ENCODE measurements around the gene ACTRT2.

ACTRT2 gene

GRCh38 chr1:3053366-3053980 lies 32.2 kb downstream of the ACTRT2 start:
- DNase-seq (ENCODE audit: low read depth, low spot score), result no peak

GRCh38 chr1:3053986-3054385 lies 32.7 kb downstream of the ACTRT2 start:
- no peak for DNase-seq (ENCODE audit: low read depth, low spot score)

GRCh38 chr1:3054474-3054873 lies 33.2 kb downstream of the ACTRT2 start:
- DNase-seq (ENCODE audit: low read depth, low spot score), result no peak

- no peak for DNase-seq (ENCODE audit: low read depth, low spot score)
These were observed 33.8 kb downstream of the ACTRT2 start for GRCh38 chr1:3055051-3055450.

DNA sequence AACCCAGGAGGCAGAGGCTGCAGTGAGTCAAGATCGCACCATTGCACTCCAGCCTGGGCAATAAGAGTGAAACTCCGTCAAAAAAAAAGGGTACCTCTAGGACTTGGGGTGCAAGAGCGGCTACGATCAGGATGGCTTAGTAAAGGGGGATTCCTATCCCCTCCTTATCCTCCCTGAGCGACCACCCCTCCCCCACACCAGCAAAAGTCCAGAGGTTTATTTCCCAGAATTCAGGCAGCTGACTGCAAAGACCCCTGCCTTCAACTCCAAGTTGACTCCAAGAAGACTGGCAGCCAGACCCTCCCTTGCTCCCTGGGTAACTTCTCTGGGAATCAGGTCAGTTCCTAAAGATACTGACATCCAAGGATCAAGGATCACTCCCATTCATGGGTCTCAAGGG lies 35.4 kb downstream of the ACTRT2 start:
- no peak for DNase-seq (ENCODE audit: low read depth, low spot score)

DNA sequence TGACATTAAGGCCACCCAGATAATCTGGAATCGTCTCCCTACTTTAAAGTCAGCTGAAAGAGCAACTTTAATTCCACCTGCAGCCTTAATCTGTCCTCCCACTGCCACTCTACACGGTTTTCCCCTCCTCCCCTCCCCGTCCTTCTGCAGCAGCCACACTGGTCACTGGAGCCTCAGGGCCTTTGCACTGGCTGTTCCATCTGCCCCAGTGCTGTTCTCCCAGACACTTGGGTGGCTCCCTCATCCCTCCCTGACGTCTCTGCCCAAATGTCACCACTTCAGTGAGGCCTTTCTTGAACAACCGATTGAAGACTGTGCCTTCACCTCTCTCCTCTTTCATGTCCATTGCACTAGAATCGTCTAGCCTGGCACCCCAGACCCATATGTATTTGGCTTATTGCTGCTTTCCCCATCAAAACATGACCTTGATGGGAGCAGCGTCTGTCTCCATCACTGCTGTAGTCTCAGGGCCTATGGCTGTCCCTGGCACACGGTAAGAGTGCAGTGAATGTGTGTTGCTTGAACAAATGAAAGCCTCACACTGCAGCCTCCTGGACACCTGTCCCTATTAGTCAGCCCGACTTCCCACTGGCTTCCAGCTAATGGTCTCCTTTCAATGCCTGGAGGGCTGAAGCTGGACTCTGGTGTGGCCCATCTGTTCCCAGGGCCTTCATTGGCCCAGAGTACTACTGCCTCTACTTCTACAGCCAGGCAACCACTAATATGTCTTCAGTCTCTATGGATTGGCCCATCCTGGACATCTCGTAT lies 37.2 kb downstream of the ACTRT2 start:
- DNase-seq (ENCODE audit: low read depth, low spot score), result no peak

DNA sequence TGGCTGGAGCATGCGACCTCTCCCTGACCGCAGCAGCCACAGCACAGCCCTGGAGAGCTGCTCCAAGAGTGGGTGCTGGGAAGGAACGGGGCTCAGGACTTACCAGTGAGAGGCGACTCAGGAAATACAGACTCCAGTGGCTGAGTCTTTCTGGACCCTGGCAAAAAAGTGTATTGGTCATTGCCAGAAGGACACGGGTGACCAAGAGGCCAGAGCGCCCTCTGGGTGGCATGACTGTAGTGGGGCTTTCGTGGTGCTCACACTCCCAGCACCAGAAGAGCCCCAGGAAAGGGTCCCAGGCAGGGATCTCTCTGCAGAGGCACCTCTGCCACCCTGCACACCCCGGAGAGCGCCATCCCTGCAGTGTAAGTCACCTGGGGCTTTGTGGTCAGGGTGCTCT lies 38.9 kb downstream of the ACTRT2 start:
- no peak for DNase-seq (ENCODE audit: low read depth, low spot score)

GRCh38 chr1:3060601-3061551 lies 39.6 kb downstream of the ACTRT2 start:
- no peak for DNase-seq (ENCODE audit: low read depth, low spot score)

- no peak for DNase-seq (ENCODE audit: low read depth, low spot score)
These were observed 40.3 kb downstream of the ACTRT2 start for GRCh38 chr1:3061566-3061965.

GRCh38 chr1:3061981-3062615 lies 40.8 kb downstream of the ACTRT2 start:
- no peak for DNase-seq (ENCODE audit: low read depth, low spot score)

DNA sequence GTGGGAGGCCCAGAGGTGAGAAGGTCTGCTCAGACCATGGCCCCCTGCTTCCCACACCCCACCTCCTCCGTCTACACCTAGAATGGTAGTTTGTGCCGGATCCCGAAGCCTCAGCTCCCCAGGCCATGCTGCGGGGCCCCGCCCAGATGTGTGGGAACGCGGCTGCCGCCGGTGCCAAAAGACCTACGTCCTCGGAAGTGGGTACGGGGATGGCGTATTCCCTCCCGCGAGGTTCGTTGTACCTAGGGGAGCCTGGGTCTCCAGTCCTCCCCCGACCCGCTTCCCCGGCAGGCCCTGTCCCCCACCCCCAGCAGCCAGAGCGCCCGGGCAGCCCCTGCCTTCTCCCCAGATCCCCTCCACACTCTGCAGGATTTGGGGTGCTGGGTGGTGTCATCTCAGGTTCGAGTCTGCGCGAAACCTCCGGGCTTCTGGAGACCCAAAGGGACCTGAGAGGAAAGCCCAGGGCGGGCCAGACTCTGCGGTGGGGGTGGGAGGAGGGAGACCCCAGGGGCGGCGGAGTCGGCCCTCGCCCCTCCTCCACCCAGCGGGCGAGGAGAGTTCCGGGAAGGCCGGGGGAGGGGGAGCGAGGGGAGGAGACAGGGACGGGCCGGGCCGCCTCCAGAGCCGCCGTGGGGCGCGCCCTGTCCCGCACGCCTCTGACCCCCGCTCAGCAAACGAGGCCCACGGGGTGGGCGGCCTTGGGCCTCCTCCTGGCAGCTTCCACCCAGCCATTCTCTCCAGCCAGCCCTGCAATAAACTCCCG lies 41.5 kb downstream of the ACTRT2 start:
- no peak for DNase-seq (ENCODE audit: low read depth, low spot score)

GRCh38 chr1:3063379-3064295 lies 42.4 kb downstream of the ACTRT2 start:
- DNase-seq (ENCODE audit: low read depth, low spot score), result no peak

GRCh38 chr1:3064296-3064850 lies 43.1 kb downstream of the ACTRT2 start:
- DNase-seq (ENCODE audit: low read depth, low spot score), result no peak

- DNase-seq (ENCODE audit: low read depth, low spot score), result no peak
These were observed 43.6 kb downstream of the ACTRT2 start for GRCh38 chr1:3064901-3065300.

- no peak for DNase-seq (ENCODE audit: low read depth, low spot score)
These were observed 44.1 kb downstream of the ACTRT2 start for GRCh38 chr1:3065396-3065795.

DNA sequence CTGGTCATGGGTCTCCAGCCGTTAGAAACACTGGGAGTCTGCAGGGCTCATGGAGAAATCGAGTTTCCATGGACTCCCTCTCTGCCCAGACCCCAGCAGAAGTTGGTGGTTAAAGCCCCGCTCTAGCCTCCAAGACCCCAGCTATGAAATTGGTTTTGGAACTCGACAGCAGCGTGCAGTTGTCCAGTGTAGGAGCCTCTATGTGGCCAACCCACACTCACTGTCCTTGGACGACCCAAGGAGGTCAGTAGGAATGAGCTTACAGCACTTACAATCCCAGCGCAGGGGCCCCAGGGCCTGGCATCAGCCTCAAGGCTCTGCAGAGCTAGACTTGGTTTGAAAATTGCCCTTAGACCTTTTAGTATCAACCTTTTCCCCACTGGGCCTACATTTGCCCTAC lies 44.5 kb downstream of the ACTRT2 start:
- DNase-seq (ENCODE audit: low read depth, low spot score), result no peak

DNA sequence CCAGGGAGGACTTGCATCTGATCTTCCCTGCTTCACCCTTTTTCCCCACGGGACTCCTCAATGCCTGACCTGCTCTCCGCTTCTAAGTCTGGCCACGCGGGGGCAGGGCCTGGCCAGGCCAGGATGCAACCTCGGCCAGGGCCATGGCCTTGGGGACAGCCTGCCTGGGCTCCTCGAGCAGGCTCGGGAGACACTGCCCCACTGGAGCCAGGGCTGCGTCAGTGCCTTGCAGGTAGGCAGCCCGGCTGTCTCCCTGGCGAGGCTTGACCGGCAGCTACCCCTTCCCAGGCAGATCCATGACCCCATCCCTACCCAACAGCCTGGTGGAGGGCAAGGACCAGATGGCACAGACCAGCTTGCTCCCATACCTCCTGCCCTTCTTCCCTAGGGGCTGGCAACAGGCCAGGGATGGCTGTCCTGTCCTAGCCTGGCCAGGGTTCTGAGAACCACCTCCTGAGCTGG lies 45.0 kb downstream of the ACTRT2 start:
- no peak for DNase-seq (ENCODE audit: low read depth, low spot score)

GRCh38 chr1:3066826-3067225 lies 45.6 kb downstream of the ACTRT2 start:
- no peak for DNase-seq (ENCODE audit: low read depth, low spot score)

DNA sequence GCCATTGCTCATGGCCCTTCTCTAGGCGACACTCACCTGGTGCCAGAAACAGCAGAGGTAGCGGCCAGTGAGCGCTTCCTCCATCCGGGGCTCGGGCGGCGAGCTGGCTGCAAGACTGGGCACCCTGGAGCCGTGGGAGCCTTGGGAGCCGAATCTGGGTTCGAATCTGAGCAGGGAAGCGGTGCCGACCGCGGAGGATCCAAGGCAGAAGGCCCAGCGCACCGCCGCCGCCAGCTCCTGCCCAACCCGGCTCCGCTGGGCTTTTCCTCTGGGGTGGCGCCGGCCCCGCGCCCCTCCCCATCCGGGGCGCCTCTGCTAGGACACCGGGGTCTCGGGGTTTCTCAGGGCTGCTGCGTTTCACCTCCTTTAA lies 46.0 kb downstream of the ACTRT2 start:
- DNase-seq (ENCODE audit: low read depth, low spot score), result no peak
